Small intestine (tissue), 7 donors: ENCODE results near the gene TMEM273. TPM values are rescaled to one million over a fixed set of nuclear protein-coding genes. Genes with fewer than 3 reads are reported as not detected.

Experiments
- DNase-seq, 2 donors: peaks; one replicate each; pipeline versions ENCODE4 v3.0.0 to v3.0.0-alpha.2; 2013
- FAIRE-seq: peaks from 2 replicates; lab custom pipeline; 2012; peaks lifted over from hg19 to GRCh38; lab: Jason Lieb, UNC
- H3K27ac ChIP-seq, 3 donors: one replicate each; pipeline ENCODE4 v1.5.1; 2013; ENCODE audit warnings: low read length in 2 of 3, mild to moderate bottlenecking in 2 of 3, control low read depth in 1 of 3, inconsistent platforms in 1 of 3, low read depth in 1 of 3, moderate library complexity in 1 of 3
- H3K27me3 ChIP-seq, 3 donors: one replicate each; pipeline ENCODE4 v1.6.1; 2013; ENCODE audit warnings: low read length in 3 of 3, inconsistent platforms in 1 of 3; ENCODE audit not compliant: control insufficient read depth in 3 of 3, insufficient read depth in 3 of 3
- H3K36me3 ChIP-seq, 3 donors: one replicate each; pipeline ENCODE4 v1.6.1; 2013; ENCODE audit warnings: low read length in 3 of 3, inconsistent platforms in 1 of 3, low read depth in 1 of 3, mild to moderate bottlenecking in 1 of 3, moderate library complexity in 1 of 3; ENCODE audit not compliant: control insufficient read depth in 3 of 3, insufficient read depth in 2 of 3
- H3K4me1 ChIP-seq, 3 donors: one replicate each; pipeline ENCODE4 v1.6.1; 2013; ENCODE audit warnings: low read length in 2 of 3, inconsistent platforms in 1 of 3, low read depth in 1 of 3, mild to moderate bottlenecking in 1 of 3, moderate library complexity in 1 of 3; ENCODE audit not compliant: control insufficient read depth in 3 of 3, insufficient read depth in 2 of 3
- H3K4me3 ChIP-seq, 3 donors: one replicate each; pipeline ENCODE4 v1.5.1; 2013; ENCODE audit warnings: low read length in 3 of 3, control low read depth in 1 of 3, inconsistent platforms in 1 of 3, low read depth in 1 of 3, mild to moderate bottlenecking in 1 of 3, moderate library complexity in 1 of 3
- H3K9me3 ChIP-seq, 2 donors: one replicate each; pipeline ENCODE4 v1.6.1; 2013; ENCODE audit warnings: low read depth in 1 of 2, low read length in 1 of 2; ENCODE audit not compliant: control insufficient read depth in 2 of 2, insufficient read depth in 1 of 2
- WGBS, 3 donors: extraction: QIAGEN DNeasy Blood & Tissue Kit; methylation state at CpG; one replicate each; pipeline ENCODE4 v1.1.7; 2013; 5-methylcytosine and 5-hydroxymethylcytosine counted together
- polyA plus RNA-seq, 4 donors: library from polyadenylated mRNA; stranded (reverse) in 3 of 4; unstranded in 1 of 4; fragments of 200-250 nt in 3 of 4; fragments of 120-200 nt in 1 of 4; gene quantifications; one replicate each; pipeline versions ENCODE4 v1.2.1 to v1.2.3, GENCODE V29; 2013
- donor health status: healthy with polysubstance abuse.
- donor health status: control.
- donor health status: control.
- donor health status: Bipolar disorder and iron deficiency.
- donor health status: healthy.

TMEM273 gene
- polyA plus RNA-seq, 4 donors: 1.8 to 19.9 (median 3.4) TPM

GRCh38 chr10:49172061-49172776, 16.0 kb downstream of the TMEM273 start:
- H3K4me3 ChIP-seq: no peak overlapping the region
- no peaks in the 10 kb centered on the region for H3K9me3 ChIP-seq
- DNase-seq: no peak
- H3K4me1 ChIP-seq: peaks cover 0 to 14% (median 3%) of the 10 kb centered on the region in 3 donors
- H3K27me3 ChIP-seq: no peaks in the 10 kb centered on the region
- H3K27ac ChIP-seq: no peak overlapping the region
- 85 to 92% (median 85%) methylated on average over 4 of the region's 4 CpGs for WGBS, 3 donors
- FAIRE-seq: no peak
- no peaks in the 10 kb centered on the region for H3K36me3 ChIP-seq

DNA sequence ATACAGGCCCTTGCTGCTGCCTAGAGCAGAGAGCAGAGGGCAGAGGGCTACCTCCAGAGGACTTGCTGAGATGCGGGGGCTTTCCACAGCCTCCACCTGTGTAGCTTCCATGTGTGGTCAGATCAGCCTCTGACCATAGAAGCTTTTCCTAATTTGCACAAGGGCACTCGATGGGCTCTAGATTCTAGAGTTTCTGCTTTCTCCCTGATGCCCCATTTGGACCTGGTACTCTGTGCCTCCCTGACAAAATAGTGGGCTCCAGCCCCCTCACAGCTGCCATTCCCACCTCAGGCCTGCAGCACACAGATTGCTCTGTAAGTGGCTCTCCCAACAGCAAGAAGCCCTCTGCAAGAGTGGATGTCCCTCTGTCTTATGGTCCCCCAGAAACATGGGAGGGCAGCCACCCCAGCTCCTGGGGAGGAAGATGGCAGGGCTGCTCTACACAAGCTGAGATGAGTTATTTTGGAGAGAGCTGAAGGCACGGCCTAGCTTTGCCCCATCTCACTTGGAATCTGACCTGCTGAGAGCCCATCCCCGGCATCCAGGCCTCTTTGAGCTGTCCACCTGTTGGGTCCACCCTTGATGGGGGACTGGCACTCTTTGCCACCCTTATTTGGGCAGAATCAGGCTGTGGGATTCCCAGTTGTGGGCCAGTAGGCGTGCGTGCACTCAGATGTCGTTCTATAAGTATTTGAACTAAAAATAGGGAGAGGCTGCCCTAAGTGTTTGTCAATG, 16.7 kb downstream of the TMEM273 start:
- Histone ChIP-seq H3K4me3 (no peak overlapping the region), H3K9me3 (no peaks in the 10 kb centered on the region), H3K27ac (no peak overlapping the region), H3K4me1 (peaks cover 0 to 10% (median 0%) of the 10 kb centered on the region in 3 donors), H3K27me3 (no peaks in the 10 kb centered on the region), H3K36me3 (no peaks in the 10 kb centered on the region)
- FAIRE-seq: no peak
- 74 to 86% (median 77%) methylated on average over 7 of the region's 7 CpGs for WGBS, 3 donors
- DNase-seq: no peak

GRCh38 chr10:49170632-49171325, 17.4 kb downstream of the TMEM273 start:
- no peak for DNase-seq
- Histone ChIP-seq H3K27me3 (no peaks in the 10 kb centered on the region), H3K36me3 (no peaks in the 10 kb centered on the region), H3K9me3 (no peaks in the 10 kb centered on the region), H3K4me3 (no peak overlapping the region), H3K27ac (no peak overlapping the region), H3K4me1 (peaks cover 0 to 10% (median 0%) of the 10 kb centered on the region in 3 donors)
- FAIRE-seq: no peak
- 49 to 83% (median 58%) methylated on average over 6 of the region's 6 CpGs for WGBS, 3 donors

GRCh38 chr10:49169776-49170175, 18.4 kb downstream of the TMEM273 start:
- H3K36me3 ChIP-seq: no peaks in the 10 kb centered on the region
- peaks cover 0 to 2% (median 0%) of the 10 kb centered on the region in 3 donors for H3K27me3 ChIP-seq
- H3K4me1 ChIP-seq: peaks cover 0 to 4% (median 0%) of the 10 kb centered on the region in 3 donors
- 48 to 83% (median 67%) methylated on average over 3 to 4 of the region's 4 CpGs for WGBS, 3 donors
- DNase-seq (no peak), FAIRE-seq (no peak)
- H3K9me3 ChIP-seq: no peaks in the 10 kb centered on the region
- H3K4me3 ChIP-seq: no peak overlapping the region
- H3K27ac ChIP-seq: no peak overlapping the region

DNA sequence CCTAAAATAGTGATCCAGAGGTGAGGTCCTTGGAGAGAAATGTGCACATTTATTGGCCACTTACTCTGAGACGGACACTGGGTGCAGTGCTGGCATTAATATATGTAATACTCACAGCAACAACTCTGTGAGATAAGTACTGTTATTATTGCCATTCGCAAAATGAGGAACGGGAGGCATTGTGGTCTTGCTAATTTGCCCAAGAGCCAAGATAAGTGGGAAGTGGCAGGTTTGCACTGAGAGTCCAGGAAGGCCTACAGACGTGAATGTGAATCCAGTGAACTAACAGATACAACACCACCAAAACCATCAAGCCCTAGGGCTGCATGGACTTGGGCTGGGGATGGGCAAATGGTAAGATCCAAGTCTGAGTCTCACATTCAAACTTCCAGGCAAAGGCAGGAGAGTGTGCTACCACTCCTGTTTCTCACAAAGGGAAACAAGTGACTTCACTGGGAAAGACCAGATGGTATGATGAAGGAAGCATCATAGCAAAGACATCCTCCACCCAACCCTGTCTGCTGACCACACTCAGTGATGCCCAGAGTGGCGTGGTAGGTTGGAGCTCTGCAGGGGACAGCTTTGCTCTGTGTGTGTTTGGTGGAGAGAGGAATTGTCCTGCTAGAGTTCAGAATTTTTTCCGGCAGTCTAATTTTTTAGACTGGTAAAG, 19.2 kb downstream of the TMEM273 start:
- 78 to 83% (median 81%) methylated on average over 6 of the region's 6 CpGs for WGBS, 3 donors
- H3K4me3 ChIP-seq: no peak overlapping the region
- H3K36me3 ChIP-seq: no peaks in the 10 kb centered on the region
- peaks cover 0 to 2% (median 0%) of the 10 kb centered on the region in 3 donors for H3K27me3 ChIP-seq
- DNase-seq (no peak), FAIRE-seq (no peak)
- no peaks in the 10 kb centered on the region for H3K9me3 ChIP-seq
- H3K4me1 ChIP-seq: no peaks in the 10 kb centered on the region
- no peak overlapping the region for H3K27ac ChIP-seq

DNA sequence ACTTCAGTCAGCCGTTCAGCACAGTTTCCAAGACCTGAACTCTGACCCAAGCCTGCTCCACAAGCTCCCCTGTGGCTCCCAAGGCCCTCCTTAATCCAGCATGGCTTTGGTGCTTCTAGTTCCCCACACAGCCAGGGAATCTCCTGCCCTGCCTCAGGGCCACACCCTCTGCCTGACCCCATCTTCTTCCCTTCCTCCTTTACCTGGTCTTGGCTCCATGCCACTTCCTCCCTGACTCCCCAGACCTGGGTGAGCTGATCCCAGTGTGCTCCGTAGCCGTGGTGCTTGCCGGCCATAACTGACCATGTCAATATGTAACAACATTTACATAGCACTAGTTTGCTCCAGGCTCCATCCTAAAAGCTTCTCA, 20.0 kb downstream of the TMEM273 start:
- no peaks in the 10 kb centered on the region for H3K9me3 ChIP-seq
- no peak for FAIRE-seq
- H3K27me3 ChIP-seq: peaks cover 0 to 2% (median 0%) of the 10 kb centered on the region in 3 donors
- no peak overlapping the region for H3K4me3 ChIP-seq
- no peak for DNase-seq
- H3K4me1 ChIP-seq: no peaks in the 10 kb centered on the region
- H3K36me3 ChIP-seq: no peaks in the 10 kb centered on the region
- 63 to 79% (median 65%) methylated on average over 4 of the region's 4 CpGs for WGBS, 3 donors
- no peak overlapping the region for H3K27ac ChIP-seq

DNA sequence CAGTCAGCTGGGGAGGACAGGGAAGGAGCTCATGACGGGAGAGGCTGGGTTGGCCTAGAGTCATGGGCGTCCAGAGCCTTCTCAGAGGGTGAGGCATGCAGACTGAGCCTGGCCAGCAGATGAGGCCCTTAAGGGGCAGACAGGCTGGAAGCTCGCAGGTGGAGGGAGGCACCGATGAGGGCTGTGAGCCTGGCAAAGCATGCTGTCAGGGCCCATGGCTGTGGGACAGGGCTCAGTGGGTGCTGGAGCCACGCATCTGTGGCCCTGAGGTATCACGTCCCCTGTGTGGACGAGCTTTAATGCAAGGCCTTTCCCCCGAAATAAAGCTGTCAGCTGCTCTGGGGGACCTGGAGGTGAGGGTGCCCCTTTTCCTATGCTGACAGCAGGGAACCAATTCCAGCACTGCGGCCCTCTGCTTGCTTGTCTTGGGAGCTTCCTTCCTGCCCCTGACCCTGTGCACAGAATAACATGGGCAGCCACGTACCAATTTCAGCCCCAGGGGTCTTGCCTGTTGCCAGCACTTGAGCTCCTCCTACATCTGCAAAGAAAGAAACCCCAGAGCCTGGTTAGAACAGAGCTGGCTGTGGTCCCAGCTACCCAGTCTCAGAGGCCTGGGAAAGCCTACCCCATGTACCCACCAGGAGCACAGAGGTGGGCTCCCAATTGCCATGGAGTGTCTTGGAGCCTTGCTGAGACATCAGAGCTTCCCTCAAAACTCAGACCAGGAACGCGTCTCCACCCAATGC, 20.6 kb downstream of the TMEM273 start:
- no peak for FAIRE-seq

More for the DNA sequence above, 20.6 kb downstream of the TMEM273 start:
- Histone ChIP-seq H3K4me1 (no peaks in the 10 kb centered on the region), H3K36me3 (no peaks in the 10 kb centered on the region), H3K4me3 (no peak overlapping the region), H3K27ac (no peak overlapping the region), H3K9me3 (no peaks in the 10 kb centered on the region), H3K27me3 (peaks cover 0 to 2% (median 0%) of the 10 kb centered on the region in 3 donors)
- WGBS, 3 donors: 82 to 86% (median 84%) methylated on average over 12 of the region's 12 CpGs
- no peak for DNase-seq
